OCI-LY7 (cell line): Measurements from ENCODE around the gene AAGAB.

Experiments used
- CTCF ChIP-seq: fragments of 200-600 bp; sonication (generic); conservative IDR thresholded peaks from 2 replicates; pipeline ENCODE4 v1.5.1; 2014; ENCODE audit warnings: mild to moderate bottlenecking, antibody characterized with exemption, low read length, moderate library complexity, mixed read lengths
- EZH2phosphoT487 ChIP-seq: fragments of 200-600 bp; sonication (generic); IDR thresholded peaks from 2 replicates; pipeline ENCODE4 v1.6.1; 2018; ENCODE audit warnings: low read depth, borderline replicate concordance, mild to moderate bottlenecking, mixed run types, antibody characterized with exemption, low read length, moderate library complexity, mixed read lengths

GRCh38 chr15:67230504-67230903 lies 24.0 kb downstream of the AAGAB start:
- TF ChIP-seq CTCF (no peak), EZH2phosphoT487 (no peak)
